Fibroblast of skin of back (primary cell): ENCODE measurements around the gene TSPAN14.
"Not testable (repeated sequence)": the region's sequence is repeated elsewhere in the genome, so short reads cannot be mapped to it uniquely, and the experiment has no call there.

Experiments
- DNase-seq: peaks from one replicate; pipeline ENCODE4 v3.0.0-alpha.2; 2013

Gene TSPAN14

GRCh38 chr10:80471001-80471400 lies 16.9 kb downstream of the TSPAN14 start:
- no peak for DNase-seq

- no peak for DNase-seq
These were observed 17.7 kb downstream of the TSPAN14 start for GRCh38 chr10:80471715-80472233.

- peak; percentile 87 for DNase-seq
These were observed 18.4 kb downstream of the TSPAN14 start for GRCh38 chr10:80472234-80473095.

- no peak for DNase-seq
These were observed 19.1 kb downstream of the TSPAN14 start for GRCh38 chr10:80473096-80473657.

GRCh38 chr10:80473692-80474596 lies 19.8 kb downstream of the TSPAN14 start:
- DNase-seq: no peak

GRCh38 chr10:80474597-80474910 lies 20.4 kb downstream of the TSPAN14 start:
- no peak for DNase-seq

GRCh38 chr10:80474941-80475340 lies 20.8 kb downstream of the TSPAN14 start:
- no peak for DNase-seq

- not testable (repeated sequence) for DNase-seq
These were observed 21.5 kb downstream of the TSPAN14 start for GRCh38 chr10:80475641-80476040.

GRCh38 chr10:80476685-80477084 lies 22.6 kb downstream of the TSPAN14 start:
- DNase-seq: no peak

GRCh38 chr10:80477813-80478212 lies 23.7 kb downstream of the TSPAN14 start:
- DNase-seq: peak; percentile 91

- not testable (repeated sequence) for DNase-seq
These were observed 26.3 kb downstream of the TSPAN14 start for GRCh38 chr10:80480373-80480772.

- DNase-seq: no peak
These were observed 26.7 kb downstream of the TSPAN14 start for GRCh38 chr10:80480852-80481251.

GRCh38 chr10:80484243-80484642 lies 30.1 kb downstream of the TSPAN14 start:
- DNase-seq: no peak

- DNase-seq: no peak
These were observed 30.6 kb downstream of the TSPAN14 start for GRCh38 chr10:80484676-80485075.

- no peak for DNase-seq
These were observed 31.2 kb downstream of the TSPAN14 start for GRCh38 chr10:80485076-80485945.

GRCh38 chr10:80485946-80486764 lies 32.0 kb downstream of the TSPAN14 start:
- DNase-seq: no peak

- DNase-seq: no peak
These were observed 32.8 kb downstream of the TSPAN14 start for GRCh38 chr10:80486785-80487420.

GRCh38 chr10:80487421-80487785 lies 33.3 kb downstream of the TSPAN14 start:
- DNase-seq: no peak

GRCh38 chr10:80487791-80488538 lies 33.9 kb downstream of the TSPAN14 start:
- DNase-seq: no peak

GRCh38 chr10:80488539-80489066 lies 34.5 kb downstream of the TSPAN14 start:
- no peak for DNase-seq
